GM12801 (cell line): ENCODE results near the gene TMEM109.

ENCODE experiments used
- CTCF ChIP-seq: IDR thresholded peaks from one replicate; pipeline ENCODE4 v1.5.1; 2011; ENCODE audit warnings: control low read depth; ENCODE audit not compliant: insufficient read length; ENCODE audit errors: extremely low read depth

The TMEM109 gene

GRCh38 chr11:60941371-60942119, 27.6 kb downstream of the TMEM109 start:
- TF ChIP-seq CTCF: no peak

DNA sequence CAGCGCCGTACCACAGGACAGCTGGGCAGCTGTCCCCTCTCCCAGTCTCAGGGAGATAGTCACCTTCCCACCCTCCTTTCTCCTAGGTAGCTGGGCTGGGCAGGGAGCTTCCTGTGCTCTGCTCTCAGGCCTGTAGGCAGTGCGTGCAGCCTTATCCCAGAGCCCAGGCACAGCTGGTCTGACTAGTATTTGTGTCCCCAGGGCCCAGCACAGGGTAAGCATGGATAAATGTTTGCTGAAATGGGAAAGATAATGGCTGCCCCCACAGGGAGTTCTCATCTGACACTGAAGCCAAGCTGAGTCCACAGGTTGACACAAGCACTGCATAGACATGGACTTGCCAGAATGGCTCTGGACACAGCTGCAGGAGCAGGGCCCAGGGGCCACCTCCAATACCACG, 28.3 kb downstream of the TMEM109 start:
- TF ChIP-seq CTCF: no peak

GRCh38 chr11:60942970-60943565, 29.1 kb downstream of the TMEM109 start:
- no peak for TF ChIP-seq CTCF

- no peak for TF ChIP-seq CTCF
Observed at GRCh38 chr11:60944490-60945294, 30.7 kb downstream of the TMEM109 start.

DNA sequence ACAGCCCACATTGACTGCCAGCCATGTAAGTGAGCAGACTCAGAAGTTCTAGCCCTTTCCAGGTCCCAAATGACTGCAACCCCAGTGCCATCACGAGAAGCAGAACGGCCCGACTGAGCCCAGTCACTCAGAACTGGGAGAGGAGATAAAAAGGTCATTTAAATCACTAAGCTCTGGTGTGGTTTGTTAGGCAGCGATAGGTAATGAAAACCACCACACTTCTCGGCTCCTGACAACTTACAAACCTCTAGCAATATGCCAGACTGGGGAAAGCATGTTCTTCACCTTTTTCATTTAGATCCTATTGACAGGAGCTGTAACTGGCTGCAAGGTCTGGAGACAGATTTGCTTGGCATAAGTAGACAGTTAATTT, 31.3 kb downstream of the TMEM109 start:
- TF ChIP-seq CTCF: no peak

DNA sequence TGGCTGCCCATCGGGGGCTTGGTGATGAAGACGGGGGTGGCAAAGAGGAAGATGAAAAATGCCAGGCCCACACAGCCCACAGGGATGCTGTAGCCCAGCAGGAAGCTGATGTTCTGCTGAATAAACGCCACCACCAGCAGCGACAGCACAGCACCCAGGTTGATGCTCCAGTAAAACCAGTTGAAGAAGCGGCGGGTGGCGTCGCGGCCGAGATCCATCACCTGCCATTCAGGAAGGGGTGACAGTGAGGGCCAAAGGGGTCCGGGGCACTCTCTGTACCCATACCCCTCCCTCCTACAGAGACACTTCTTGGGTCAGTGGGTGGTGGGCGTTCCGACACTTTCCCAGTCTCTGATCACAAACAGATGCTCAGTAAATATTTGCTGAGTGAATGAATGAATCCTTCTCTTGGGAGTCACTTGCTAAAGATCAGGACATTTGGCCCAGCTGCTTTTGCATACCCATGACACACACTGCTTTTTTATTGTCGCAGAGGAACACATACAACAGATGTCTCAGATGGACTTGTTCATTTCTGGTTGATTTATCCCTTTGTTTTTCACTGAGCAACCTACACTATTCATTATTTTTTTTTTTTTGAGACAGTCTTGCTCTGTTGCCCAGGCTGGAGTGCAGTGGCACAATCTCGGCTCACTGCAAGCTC, 32.8 kb downstream of the TMEM109 start:
- TF ChIP-seq CTCF: no peak

DNA sequence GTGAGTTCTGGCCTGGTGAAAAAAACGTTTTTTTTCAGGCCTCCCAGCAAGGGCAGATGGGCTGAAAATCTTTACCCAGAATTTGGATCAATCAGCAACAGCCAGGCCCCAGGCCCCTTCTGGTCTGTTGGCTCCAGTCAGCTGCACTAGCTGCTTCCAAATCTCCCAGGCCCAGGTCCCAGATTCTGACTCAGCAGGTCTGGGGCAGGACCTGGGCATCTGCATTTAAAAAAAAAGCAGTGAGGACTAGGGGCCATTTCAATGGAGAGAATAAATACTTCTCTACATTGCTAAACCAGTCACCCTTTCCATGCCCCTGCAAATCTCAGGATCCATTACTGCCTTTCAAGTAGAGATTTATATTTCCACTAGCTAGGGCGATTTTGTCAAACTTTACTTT, 33.7 kb downstream of the TMEM109 start:
- TF ChIP-seq CTCF: no peak
